Brain microvascular endothelial cell (primary cell): Measurements from ENCODE around the gene ALDH1B1.
A peak's percentile ranks its signal among the peaks of the same experiment; 100 is the strongest.

Experiments used
- DNase-seq: peaks from one replicate; pipeline ENCODE4 v3.0.0-alpha.2; 2020
- H3K27ac ChIP-seq: fragments of 250-450 bp; sonication (Bioruptor Pico); 2 replicates; pipeline ENCODE4 v1.5.1; 2020; ENCODE audit warnings: mild to moderate bottlenecking, moderate library complexity
- H3K27me3 ChIP-seq: fragments of 250-450 bp; sonication (Bioruptor Pico); replicated peaks from 2 replicates; pipeline ENCODE4 v1.5.1; 2020; ENCODE audit warnings: mild to moderate bottlenecking
- H3K36me3 ChIP-seq: fragments of 250-450 bp; sonication (Bioruptor Pico); replicated peaks from 2 replicates; pipeline ENCODE4 v1.5.1; 2020; ENCODE audit warnings: mild to moderate bottlenecking
- H3K4me3 ChIP-seq: 2 replicates; pipeline ENCODE4 v1.5.1; 2011; ENCODE audit warnings: low read depth, mild to moderate bottlenecking, control low read depth, low read length, moderate library complexity
- CTCF ChIP-seq: IDR thresholded peaks from 2 replicates; pipeline ENCODE4 v1.5.1; 2011; ENCODE audit warnings: low read depth, mild to moderate bottlenecking, moderate library complexity, low read length, control low read depth, inconsistent platforms; ENCODE audit errors: missing control alignments
- in situ Hi-C: cut with HindIII; loops from 2 replicates; pipeline ENCODE4 v1.10.0; 2017; ENCODE audit warnings: low sequenced_read_pairs, low pct_ligation_motif_present

Gene ALDH1B1

GRCh38 chr9:38392235-38393127, at the start of gene ALDH1B1:
ALDH1B1 (plus strand) TSS chr9:38392702; CDS start chr9:38395749, 3,047 bp downstream.
- Histone ChIP-seq H3K36me3 (peaks cover 14% of the 10 kb centered on the region), H3K27ac (peak within 1 kb of the TSS; percentile 50), H3K4me3 (peak within 1 kb of the TSS; percentile 85), H3K27me3 (no peaks in the 10 kb centered on the region)
- TF ChIP-seq CTCF: peak; percentile 36
- DNase-seq: peak; percentile 69
- in situ Hi-C loops: no loop called here

- Histone ChIP-seq H3K27me3 (peaks cover 4% of the 10 kb centered on the region), H3K36me3 (no peaks in the 10 kb centered on the region), H3K4me3 (no peak overlapping the region), H3K27ac (no peak overlapping the region)
- no peak for DNase-seq
- no peak for TF ChIP-seq CTCF
- in situ Hi-C loops: no loop called here
Measured at GRCh38 chr9:38343037-38343436, 49.5 kb upstream of the ALDH1B1 start.

- Histone ChIP-seq H3K4me3 (no peak overlapping the region), H3K36me3 (no peaks in the 10 kb centered on the region), H3K27me3 (peaks cover 6% of the 10 kb centered on the region), H3K27ac (no peak overlapping the region)
- no peak for TF ChIP-seq CTCF
- DNase-seq: no peak
- in situ Hi-C loops: no loop called here
Measured at GRCh38 chr9:38343552-38343951, 49.0 kb upstream of the ALDH1B1 start.

GRCh38 chr9:38344566-38345324, 47.8 kb upstream of the ALDH1B1 start:
- Histone ChIP-seq H3K36me3 (no peaks in the 10 kb centered on the region), H3K27ac (no peak overlapping the region), H3K27me3 (peaks cover 7% of the 10 kb centered on the region), H3K4me3 (no peak overlapping the region)
- no peak for DNase-seq
- in situ Hi-C loops: no loop called here
- TF ChIP-seq CTCF: no peak

GRCh38 chr9:38345851-38346755, 46.4 kb upstream of the ALDH1B1 start:
- TF ChIP-seq CTCF: no peak
- no peak overlapping the region for H3K4me3 ChIP-seq
- in situ Hi-C loops: no loop called here
- H3K27ac ChIP-seq: no peak overlapping the region
- H3K27me3 ChIP-seq: peaks cover 7% of the 10 kb centered on the region
- no peaks in the 10 kb centered on the region for H3K36me3 ChIP-seq
- no peak for DNase-seq
